ENCODE results near the gene ZSCAN18.

ZSCAN18 gene

GRCh38 chr19:58042495-58043340 is 55.3 kb downstream of the ZSCAN18 start:
- no peak for DNase-seq

GRCh38 chr19:58040751-58041525 is 57.1 kb downstream of the ZSCAN18 start:
- DNase-seq: no peak

- no peak for DNase-seq
These were observed 59.3 kb downstream of the ZSCAN18 start for GRCh38 chr19:58038688-58039204.

DNA sequence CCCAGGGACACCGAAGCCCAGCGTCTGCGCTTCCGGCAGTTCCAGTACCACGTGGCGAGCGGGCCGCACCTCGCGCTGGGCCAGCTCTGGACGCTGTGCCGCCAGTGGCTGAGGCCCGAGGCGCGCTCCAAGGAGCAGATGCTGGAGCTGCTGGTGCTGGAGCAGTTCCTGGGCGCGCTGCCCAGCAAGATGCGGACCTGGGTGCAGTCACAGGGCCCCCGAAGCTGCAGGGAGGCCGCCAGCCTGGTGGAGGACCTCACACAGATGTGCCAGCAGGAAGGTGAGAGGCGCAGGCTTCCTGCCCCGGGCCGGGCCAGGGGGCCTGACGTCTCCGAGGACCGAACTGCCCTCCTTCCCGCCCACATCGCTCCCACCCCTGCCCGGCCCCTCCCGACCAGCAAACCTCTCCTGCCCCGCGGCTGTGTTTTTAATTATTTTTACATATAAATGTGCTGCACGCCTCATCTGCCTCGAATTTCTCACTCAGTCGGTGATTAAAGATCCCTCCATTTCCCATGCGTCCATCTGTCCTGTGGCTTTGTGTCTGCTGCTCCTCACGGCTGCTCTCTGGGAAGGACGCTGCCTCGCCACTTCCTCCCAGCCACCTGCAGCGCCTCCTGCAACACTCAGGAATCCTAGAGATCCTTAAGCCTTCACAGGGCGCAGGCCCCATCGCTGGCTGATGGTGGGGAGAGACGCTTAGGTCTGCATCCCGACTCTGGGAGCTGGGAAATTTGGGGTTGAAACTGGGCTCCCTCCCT is 59.9 kb downstream of the ZSCAN18 start:
- no peak for DNase-seq

DNA sequence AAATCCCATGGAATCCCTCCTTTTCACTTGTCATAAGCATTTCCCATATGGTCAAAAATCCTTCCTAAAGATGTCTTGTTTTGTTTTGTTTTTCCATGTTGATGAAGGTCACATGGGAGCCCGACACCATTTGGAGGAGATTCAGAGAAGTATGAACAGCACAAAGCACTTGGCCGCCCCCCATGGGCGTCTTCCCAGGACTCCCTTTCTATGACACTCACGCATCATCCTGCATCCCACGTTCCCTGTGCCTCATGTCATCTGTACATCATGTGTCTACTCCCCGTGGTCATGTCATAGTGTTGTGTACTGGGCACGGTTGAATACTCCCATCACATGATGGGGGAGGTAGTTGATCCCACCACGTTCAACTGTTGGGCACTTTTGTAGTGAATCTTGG is 62.2 kb downstream of the ZSCAN18 start:
- no peak for DNase-seq

DNA sequence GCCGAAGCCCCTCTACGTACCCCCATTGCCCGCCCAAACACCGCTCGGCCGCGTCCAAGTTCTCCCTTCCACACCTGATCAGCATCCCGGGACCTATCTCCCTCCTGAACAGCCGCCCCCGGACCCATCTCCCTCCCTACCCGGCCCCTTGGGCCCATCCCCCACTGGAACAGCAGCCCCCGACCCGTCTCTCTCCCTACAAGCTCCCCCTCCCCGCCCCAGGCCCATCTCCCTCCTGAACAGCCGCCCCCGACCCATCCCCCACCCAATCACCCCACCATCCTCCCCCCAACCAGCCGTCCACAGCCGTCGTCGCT is 63.6 kb downstream of the ZSCAN18 start:
- no peak for DNase-seq
